GM19240 (cell line): ENCODE measurements around the gene LKAAEAR1.
"Not testable (repeated sequence)": the region's sequence is repeated elsewhere in the genome, so short reads cannot be mapped to it uniquely, and the experiment has no call there.

ENCODE experiments used
- DNase-seq: peaks from one replicate; pipeline ENCODE4 v3.0.0; 2011; ENCODE audit warnings: low spot score; ENCODE audit not compliant: insufficient read length

Gene LKAAEAR1

GRCh38 chr20:64083804-64084684 lies at the start of gene LKAAEAR1:
LKAAEAR1 (minus strand) TSS chr20:64084398; CDS start chr20:64084219, 179 bp downstream.
- no peak for DNase-seq

GRCh38 chr20:64131406-64131805 lies 47.2 kb upstream of the LKAAEAR1 start:
- DNase-seq = no peak

- DNase-seq = no peak
Observed at GRCh38 chr20:64130876-64131275, 46.7 kb upstream of the LKAAEAR1 start.

- no peak for DNase-seq
Observed at GRCh38 chr20:64130271-64130670, 46.1 kb upstream of the LKAAEAR1 start.

GRCh38 chr20:64129146-64129782 lies 45.1 kb upstream of the LKAAEAR1 start:
- no peak for DNase-seq

- not testable (repeated sequence) for DNase-seq
Observed at GRCh38 chr20:64123517-64123916, 39.3 kb upstream of the LKAAEAR1 start.

- DNase-seq = not testable (repeated sequence)
Observed at GRCh38 chr20:64122927-64123326, 38.7 kb upstream of the LKAAEAR1 start.

- DNase-seq = no peak
Observed at GRCh38 chr20:64121586-64121985, 37.4 kb upstream of the LKAAEAR1 start.

GRCh38 chr20:64119681-64120341 lies 35.6 kb upstream of the LKAAEAR1 start:
- no peak for DNase-seq

GRCh38 chr20:64119301-64119680 lies 35.1 kb upstream of the LKAAEAR1 start:
- no peak for DNase-seq

GRCh38 chr20:64117432-64117777 lies 33.2 kb upstream of the LKAAEAR1 start:
- not testable (repeated sequence) for DNase-seq

- DNase-seq = no peak
Observed at GRCh38 chr20:64116541-64117431, 32.6 kb upstream of the LKAAEAR1 start.

GRCh38 chr20:64116016-64116415 lies 31.8 kb upstream of the LKAAEAR1 start:
- DNase-seq = no peak

GRCh38 chr20:64115171-64115911 lies 31.1 kb upstream of the LKAAEAR1 start:
- no peak for DNase-seq

- DNase-seq = no peak
Observed at GRCh38 chr20:64114356-64114971, 30.3 kb upstream of the LKAAEAR1 start.

GRCh38 chr20:64113796-64114355 lies 29.7 kb upstream of the LKAAEAR1 start:
- no peak for DNase-seq

- no peak for DNase-seq
Observed at GRCh38 chr20:64113444-64113775, 29.2 kb upstream of the LKAAEAR1 start.

GRCh38 chr20:64112691-64113443 lies 28.7 kb upstream of the LKAAEAR1 start:
- DNase-seq = no peak
